KOPT-K1 (cell line): ENCODE results near the gene SPATS1.
"Not testable (repeated sequence)": the region's sequence is repeated elsewhere in the genome, so short reads cannot be mapped to it uniquely, and the experiment has no call there.

ENCODE experiments used
- H3K27ac ChIP-seq: fragments of 200-600 bp; sonication (generic); 2 replicates; pipeline ENCODE4 v1.5.1; 2016; ENCODE audit warnings: antibody characterized with exemption, mild to moderate bottlenecking, low read depth, low read length; ENCODE audit not compliant: poor library complexity, severe bottlenecking
- H3K36me3 ChIP-seq: fragments of 200-600 bp; sonication (generic); 2 replicates; pipeline ENCODE4 v1.5.1; 2017; ENCODE audit warnings: antibody characterized with exemption, mild to moderate bottlenecking, low read length, moderate library complexity; ENCODE audit not compliant: insufficient read depth
- H3K9me3 ChIP-seq: fragments of 200-600 bp; sonication (generic); 2 replicates; pipeline ENCODE4 v1.5.1; 2017; ENCODE audit warnings: antibody characterized with exemption, low read length, mild to moderate bottlenecking; ENCODE audit not compliant: insufficient read depth, poor library complexity, severe bottlenecking

Gene SPATS1

DNA sequence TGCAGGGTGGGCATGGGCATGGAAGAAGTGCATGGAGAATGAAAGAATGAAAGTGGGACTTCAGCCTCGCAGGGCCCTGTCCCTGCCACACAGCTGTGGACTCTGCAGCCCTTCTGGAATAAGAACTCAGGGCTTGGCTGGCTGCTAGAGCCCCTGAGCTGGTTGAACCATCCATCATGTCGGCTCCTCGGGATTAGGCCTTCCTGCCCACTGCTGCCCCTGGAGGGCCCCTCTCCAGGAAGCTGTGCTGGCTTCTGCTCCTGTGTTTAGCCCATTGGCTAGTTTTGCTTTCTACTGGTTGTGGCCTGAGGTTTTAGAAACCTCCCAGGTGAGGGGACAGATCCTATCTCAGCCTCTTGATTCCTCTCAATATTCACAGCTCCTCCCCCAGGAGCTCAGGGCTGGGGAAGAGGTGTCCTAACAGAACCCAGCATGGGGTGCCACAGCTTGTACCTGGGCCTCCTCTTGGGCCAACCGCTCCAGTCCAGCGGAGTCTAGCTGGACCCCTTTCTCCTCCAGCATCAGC is 37.2 kb upstream of the SPATS1 start:
- Histone ChIP-seq H3K27ac (no peak overlapping the region), H3K36me3 (peaks cover 100% of the 10 kb centered on the region)

DNA sequence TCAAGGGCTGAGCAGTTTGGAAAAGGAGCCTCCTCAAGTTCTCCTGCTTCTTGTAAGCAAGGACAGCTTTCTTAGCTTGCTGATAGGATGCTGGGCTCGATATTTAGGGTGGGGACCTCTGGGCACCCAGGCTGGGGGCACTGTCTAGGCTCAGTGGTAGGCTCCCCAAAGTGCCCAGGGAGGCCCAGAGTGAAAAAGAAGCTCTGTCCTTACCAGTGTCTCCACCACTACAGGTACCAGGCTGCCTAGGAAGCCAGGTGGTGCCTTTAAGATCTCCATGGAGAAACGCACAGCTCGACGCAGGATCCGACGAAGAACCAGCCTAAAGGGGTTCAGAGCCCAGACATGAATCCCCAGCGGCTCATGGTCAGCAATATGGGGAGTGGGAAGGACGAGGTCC is 35.7 kb upstream of the SPATS1 start:
- no peak overlapping the region for H3K27ac ChIP-seq
- no peaks in the 10 kb centered on the region for H3K9me3 ChIP-seq
- H3K36me3 ChIP-seq: peaks cover 100% of the 10 kb centered on the region

More for the DNA sequence above, 37.2 kb upstream of the SPATS1 start:
- H3K9me3 ChIP-seq: no peaks in the 10 kb centered on the region

DNA sequence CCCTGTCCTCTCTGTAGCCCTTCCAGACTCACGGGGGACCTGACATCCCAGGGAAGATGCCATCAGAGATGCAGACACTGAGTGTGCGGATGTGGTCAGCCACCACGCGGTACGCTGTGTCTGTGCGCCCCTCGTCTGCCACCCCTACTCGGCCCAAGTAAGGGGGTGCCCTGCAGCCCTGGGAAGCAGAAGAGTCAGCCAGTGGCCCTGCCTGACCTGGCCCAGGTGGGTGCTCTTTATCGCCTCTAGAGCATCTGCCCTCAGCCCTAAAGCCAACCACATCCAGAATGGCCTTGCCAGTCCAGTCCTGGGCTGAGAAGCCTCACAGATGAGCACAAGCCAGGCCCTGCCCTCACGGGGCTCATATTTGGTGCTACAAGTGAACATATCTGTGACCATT is 35.2 kb upstream of the SPATS1 start:
- no peaks in the 10 kb centered on the region for H3K9me3 ChIP-seq
- no peak overlapping the region for H3K27ac ChIP-seq
- H3K36me3 ChIP-seq: peaks cover 97% of the 10 kb centered on the region

DNA sequence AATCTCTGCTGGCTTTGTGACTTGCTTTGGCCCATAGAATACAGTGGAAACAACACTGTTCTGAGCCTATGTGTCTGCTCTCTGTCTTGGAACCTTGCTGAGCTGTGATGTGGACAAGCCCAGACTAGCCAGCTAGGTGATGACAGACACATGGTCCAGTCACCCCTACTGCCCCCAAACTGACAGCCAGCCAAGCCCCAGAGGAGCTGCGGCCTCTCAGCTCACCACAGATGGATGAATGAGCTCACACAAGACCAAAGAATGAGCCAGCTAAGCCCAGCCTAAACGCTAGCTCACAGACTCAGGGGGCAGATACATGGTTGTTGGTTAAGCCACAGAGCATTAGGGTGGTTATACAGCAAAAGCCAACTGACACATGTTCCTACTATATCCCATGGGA is 33.4 kb upstream of the SPATS1 start:
- H3K36me3 ChIP-seq: peaks cover 78% of the 10 kb centered on the region

DNA sequence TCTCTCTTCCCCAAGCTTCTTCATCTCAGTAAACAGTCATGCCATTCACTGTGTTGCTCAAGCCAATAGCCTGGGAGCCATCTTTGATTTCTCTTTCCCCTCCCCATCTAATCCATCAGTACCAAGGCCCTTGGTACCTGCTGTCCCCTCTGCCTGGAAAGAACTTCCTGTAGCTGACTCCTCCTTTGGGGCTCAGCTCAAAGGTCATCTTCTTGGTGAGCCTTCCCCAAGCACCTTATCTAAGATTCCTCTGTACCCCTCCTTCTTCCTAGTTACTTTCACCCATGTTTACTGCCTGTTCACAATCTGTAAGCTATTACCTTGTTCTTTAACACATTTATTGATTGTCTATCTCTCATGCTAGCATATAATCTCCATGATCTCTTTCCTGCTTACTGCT is 32.8 kb upstream of the SPATS1 start:
- H3K36me3 ChIP-seq: peaks cover 73% of the 10 kb centered on the region
- H3K27ac ChIP-seq: no peak overlapping the region
- H3K9me3 ChIP-seq: no peaks in the 10 kb centered on the region

More for the DNA sequence above, 33.4 kb upstream of the SPATS1 start:
- Histone ChIP-seq H3K27ac (no peak overlapping the region), H3K9me3 (no peaks in the 10 kb centered on the region)

DNA sequence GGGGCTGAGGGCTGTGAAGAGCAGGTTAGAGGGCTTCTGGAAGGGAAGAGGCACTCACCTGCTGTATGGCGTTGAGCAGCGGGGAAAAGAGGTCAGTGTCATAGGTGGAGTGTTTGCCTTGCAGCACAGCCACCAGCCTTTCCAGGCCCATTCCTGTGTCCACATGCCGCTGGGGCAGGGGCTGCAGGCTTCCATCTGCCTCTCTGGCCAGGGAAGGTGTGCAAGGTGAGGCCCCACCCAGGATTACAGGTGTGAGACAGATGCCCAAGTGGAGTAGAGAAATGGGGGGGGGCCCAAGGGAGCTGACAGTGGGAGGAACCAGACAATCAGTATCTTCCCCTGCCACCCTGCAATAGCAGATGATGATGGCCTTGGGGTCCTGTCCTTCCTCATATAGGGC is 32.2 kb upstream of the SPATS1 start:
- no peaks in the 10 kb centered on the region for H3K9me3 ChIP-seq
- no peak overlapping the region for H3K27ac ChIP-seq
- H3K36me3 ChIP-seq: peaks cover 67% of the 10 kb centered on the region

DNA sequence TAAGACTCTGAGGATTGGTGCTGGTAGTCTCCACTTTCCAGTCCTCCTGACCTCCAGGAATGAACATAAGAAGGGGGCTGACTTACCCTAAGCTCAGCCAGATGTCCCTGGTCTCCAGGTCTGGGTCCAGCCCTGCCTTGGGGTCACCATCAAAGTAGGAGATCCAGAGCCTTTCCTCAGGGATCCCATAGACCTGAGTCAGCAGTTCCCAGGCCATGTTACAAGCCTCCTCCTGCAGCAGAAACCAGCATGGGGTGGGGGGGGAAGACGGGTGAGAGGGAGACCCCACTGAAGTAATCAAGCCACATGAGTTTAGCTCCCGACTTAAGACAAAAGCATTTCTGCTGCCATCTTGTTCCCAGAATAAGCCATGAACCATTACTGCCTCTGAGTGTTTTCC is 31.1 kb upstream of the SPATS1 start:
- Histone ChIP-seq H3K36me3 (peaks cover 56% of the 10 kb centered on the region), H3K9me3 (no peaks in the 10 kb centered on the region), H3K27ac (no peak overlapping the region)

DNA sequence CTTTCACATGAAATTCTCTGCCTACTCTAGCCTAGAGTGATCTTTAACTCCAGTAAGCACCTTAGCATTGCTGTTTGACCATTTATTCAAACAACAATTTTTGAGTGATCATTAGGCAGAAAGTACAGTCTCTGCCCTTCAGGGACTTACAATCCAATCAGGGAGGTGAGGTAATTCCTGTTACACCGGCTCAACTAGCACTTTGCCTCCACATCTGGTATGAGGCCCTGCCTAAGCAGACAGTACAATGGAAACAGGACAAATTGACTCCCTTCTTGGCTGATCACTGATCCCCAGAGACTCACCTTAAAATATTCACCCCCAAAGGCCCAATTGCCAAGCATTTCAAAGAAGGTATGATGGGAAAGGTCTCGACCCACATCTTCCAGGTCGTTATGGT is 30.7 kb upstream of the SPATS1 start:
- Histone ChIP-seq H3K9me3 (no peaks in the 10 kb centered on the region), H3K36me3 (peaks cover 51% of the 10 kb centered on the region)

DNA sequence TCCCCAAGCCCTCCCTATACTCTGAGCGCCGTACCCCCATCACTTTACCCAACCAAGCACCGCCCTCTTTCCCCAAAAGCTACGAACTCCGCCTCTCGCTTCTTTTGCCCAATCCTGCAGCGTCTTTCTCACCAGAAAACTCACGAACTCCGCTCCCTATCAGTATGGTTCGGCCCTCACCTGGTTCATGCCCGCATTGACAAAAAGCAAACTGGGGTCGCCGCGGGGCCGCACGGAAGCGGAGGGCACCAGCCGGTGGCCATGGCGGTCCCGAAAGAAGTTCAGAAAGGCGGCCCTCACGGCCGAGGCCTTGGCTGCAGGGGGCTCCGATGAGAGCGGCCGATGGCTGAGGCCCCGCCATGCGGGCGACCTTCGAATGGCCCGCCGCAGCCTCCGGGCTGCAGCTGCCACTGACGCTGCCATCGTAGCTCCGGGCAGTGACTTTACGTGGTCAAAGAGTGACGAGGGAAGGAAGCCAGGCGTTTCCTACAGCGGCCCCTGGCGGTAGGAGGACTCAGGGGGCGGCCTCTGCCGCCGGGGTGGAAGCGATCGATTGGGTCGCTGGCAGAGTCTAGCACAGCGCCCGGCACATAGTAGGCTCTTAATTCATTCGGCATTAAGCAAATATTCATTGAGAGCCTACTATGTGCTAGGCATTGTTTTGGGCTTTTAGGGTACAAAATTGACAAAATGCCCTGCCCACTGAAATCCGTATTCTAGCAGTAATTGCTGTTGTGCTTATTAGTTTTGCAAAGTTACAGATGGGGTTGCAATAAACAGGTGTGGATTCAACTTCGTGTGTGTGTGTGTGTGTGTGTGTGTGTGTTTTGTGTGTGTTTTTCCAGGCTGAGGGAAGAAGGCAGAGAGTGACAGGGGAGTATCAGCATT is 29.3 kb upstream of the SPATS1 start, which contains the start of gene AARS2:
TSS of gene AARS2 (minus strand) at position 447 of the 888 bp plus-strand sequence. CDS start at position 423, 24 bp downstream.
- peaks cover 38% of the 10 kb centered on the region for H3K36me3 ChIP-seq
- peak within 1 kb of the TSS; percentile 81 for H3K27ac ChIP-seq
- H3K9me3 ChIP-seq: no peaks in the 10 kb centered on the region

More for the DNA sequence above, 30.7 kb upstream of the SPATS1 start:
- no peak overlapping the region for H3K27ac ChIP-seq

DNA sequence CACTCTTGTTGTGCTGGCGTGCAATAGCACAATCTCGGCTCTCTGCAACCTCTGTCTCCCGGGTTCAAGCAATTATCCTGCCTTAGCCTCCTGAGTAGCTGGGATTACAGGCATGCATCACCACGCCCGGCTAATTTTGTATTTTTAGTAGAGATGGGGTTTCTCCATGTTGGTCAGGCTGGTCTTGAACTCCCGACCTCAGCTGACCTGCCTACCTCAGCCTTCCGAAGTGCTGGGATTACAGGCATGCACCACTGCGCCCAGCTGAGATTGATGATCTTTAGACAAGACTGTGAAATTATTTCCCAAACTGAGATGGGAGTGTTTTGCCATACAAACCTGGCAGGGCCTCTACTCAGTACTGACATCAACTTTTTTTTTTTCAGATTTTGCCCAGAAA is 27.8 kb upstream of the SPATS1 start:
- not testable (repeated sequence) for H3K27ac ChIP-seq

DNA sequence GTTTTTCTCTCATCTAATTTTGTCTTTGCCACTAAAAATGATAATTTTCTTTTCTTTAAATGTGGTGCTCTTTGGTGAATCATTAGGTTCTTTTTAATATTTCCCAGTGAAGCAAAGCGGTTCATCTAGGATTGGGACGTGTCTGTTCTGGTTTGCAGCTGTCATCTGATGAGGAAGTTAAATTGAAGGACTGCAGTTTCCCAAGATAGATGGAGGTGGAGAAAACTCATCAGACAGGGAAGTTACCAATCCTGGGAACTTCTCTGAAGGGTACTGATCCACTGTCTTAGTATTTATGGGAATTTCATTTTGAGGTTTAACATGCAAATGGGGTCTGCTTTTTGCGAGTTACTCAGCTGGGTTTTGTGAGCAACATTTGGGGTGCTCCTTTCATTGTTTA is 26.9 kb upstream of the SPATS1 start:
- Histone ChIP-seq H3K27ac (no peak overlapping the region), H3K36me3 (peaks cover 14% of the 10 kb centered on the region), H3K9me3 (no peaks in the 10 kb centered on the region)

More for the DNA sequence above, 27.8 kb upstream of the SPATS1 start:
- peaks cover 23% of the 10 kb centered on the region for H3K36me3 ChIP-seq
- not testable (repeated sequence) for H3K9me3 ChIP-seq

DNA sequence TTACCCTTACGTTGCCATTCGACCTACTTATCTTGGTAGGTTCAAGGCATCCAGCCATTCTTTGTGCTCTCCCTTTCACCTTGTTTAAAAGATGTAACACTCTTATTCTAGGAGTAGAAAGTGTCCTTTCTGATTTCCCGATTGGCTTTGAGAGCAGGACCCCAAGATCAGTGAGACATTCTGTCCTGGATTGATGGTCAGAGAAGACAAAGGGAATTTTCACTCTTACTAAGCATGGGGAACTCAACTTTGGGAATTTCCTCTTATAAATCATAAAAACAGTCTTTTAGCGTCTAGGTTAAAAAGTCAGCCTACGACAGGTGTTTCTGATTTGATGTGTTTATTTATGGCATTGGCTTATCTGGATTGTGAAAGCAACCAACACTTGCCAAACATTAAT is 26.5 kb upstream of the SPATS1 start:
- H3K27ac ChIP-seq: no peak overlapping the region
- H3K36me3 ChIP-seq: peaks cover 10% of the 10 kb centered on the region
- no peaks in the 10 kb centered on the region for H3K9me3 ChIP-seq

DNA sequence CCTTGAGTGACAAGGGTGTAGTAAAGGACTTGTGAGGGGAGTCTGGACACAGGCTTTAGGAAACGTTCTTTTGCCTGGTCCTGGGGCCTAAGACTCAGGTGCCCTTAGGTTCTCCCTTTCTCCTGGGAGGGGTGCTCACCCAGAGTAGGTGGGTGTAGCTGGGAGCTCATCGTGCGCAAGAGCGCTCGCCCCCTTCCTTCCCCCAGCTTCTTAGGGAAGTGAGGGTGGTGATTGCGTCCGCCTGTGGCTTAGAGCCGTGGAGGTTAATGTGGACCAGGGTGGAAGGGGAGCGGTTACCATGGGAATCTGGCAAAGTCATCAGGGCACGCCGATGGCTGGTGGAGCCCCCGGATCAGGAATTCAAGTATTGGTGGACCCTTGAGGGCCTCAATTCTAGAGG is 26.0 kb upstream of the SPATS1 start:
- H3K36me3 ChIP-seq: peaks cover 4% of the 10 kb centered on the region; the same call in 1 of the 2 replicates
- H3K27ac ChIP-seq: no peak overlapping the region

DNA sequence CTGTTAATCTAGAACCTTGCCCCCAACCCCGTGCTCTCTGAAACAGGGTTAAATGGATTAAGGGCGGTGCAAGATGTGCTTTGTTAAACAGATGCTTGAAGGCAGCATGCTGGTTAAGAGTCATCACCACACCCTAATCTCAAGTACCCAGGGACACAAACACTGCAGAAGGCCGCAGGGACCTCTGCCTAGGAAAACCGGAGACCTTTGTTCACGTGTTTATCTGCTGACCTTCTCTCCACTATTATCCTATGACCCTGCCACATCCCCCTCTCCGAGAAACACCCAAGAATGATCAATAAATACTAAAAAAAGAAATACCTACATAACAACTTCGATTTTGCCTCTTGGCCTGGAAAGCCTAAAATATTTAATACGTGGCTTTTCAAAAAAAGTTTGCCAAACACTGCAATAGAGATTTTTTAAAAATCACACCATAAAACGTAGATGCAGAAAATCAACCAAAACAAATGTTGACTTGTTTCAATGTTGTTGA is 25.3 kb upstream of the SPATS1 start:
- not testable (repeated sequence) for H3K9me3 ChIP-seq, H3K36me3 ChIP-seq, H3K27ac ChIP-seq

More for the DNA sequence above, 26.0 kb upstream of the SPATS1 start:
- H3K9me3 ChIP-seq: no peaks in the 10 kb centered on the region

DNA sequence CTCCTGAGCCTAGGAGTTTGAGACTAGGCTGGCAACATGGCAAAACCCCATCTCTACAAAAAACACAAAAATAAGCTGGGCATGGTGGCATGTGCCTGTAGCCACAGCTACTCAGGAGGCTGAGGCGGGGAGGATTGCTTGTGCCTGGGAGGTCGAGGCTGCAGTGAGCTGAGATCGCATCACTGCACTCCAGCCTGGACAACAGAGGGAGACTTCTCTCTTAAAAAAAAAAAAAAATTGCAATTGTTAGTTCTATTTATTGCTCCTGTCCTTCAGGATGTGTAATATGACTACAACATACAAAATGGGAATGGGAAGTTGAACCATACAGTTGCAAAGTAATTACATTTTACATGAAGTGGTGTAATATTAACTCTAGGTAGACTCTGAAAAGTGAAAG is 21.2 kb upstream of the SPATS1 start:
- no peaks in the 10 kb centered on the region for H3K9me3 ChIP-seq
- H3K36me3 ChIP-seq: no peaks in the 10 kb centered on the region
- no peak overlapping the region for H3K27ac ChIP-seq
